SK-N-SH (cell line): ENCODE results near the gene OCIAD2. TPM values are rescaled to one million over a fixed set of nuclear protein-coding genes. Genes with fewer than 3 reads are reported as not detected.

ENCODE experiments used
- CTCF ChIA-PET: fragments of 300-600, 350-600 bp; formaldehyde crosslinking; extraction: SDS; loops from one replicate; lab custom pipeline; 2021; lab: Yijun Ruan, JAX
- POLR2A ChIA-PET: fragments of 350-600 bp; sonication (Branson Sonifier 250); formaldehyde crosslinking; extraction: SDS; loops from one replicate; lab custom pipeline; 2020; ENCODE audit warnings: antibody characterized with exemption, inconsistent platforms; lab: Yijun Ruan, JAX
- DNase-seq: peaks from one replicate; pipeline ENCODE4 v3.0.0; 2012
- H2AFZ ChIP-seq: fragments of 200-600 bp; sonication (generic); 2 replicates; pipeline ENCODE4 v1.8.1; 2016; ENCODE audit warnings: antibody characterized with exemption, mild to moderate bottlenecking, low read depth
- H3F3A ChIP-seq: fragments of 200-600 bp; sonication (generic); replicated peaks from 2 replicates; pipeline ENCODE3; 2016; ENCODE audit warnings: antibody characterized with exemption, mild to moderate bottlenecking; ENCODE audit not compliant: insufficient read depth
- H3K27ac ChIP-seq, 2 experiments: fragments of 200-500 bp in 1 of 2; fragments of 200-600 bp in 1 of 2; sonication (Bioruptor generic) in 1 of 2; sonication (generic), shearing (Covaris generic) in 1 of 2; 2 replicates each; pipeline versions ENCODE4 v1.5.1 to v1.6.1; 2014 to 2016; ENCODE audit warnings: low read depth in 2 of 2, inconsistent platforms in 1 of 2, low read length in 1 of 2, mild to moderate bottlenecking in 1 of 2, mixed read lengths in 1 of 2
- H3K27me3 ChIP-seq: fragments of 200-600 bp; sonication (generic), shearing (Covaris generic); 2 replicates; pipeline ENCODE4 v1.6.1; 2016; ENCODE audit warnings: mixed run types; ENCODE audit not compliant: insufficient read depth
- H3K36me3 ChIP-seq, 2 experiments: fragments of 200-500 bp in 1 of 2; fragments of 200-600 bp in 1 of 2; sonication (Bioruptor generic) in 1 of 2; sonication (generic) in 1 of 2; replicated peaks in 1 of 2; 2 replicates each; pipeline versions ENCODE3 to v1.5.1; 2014 to 2016; ENCODE audit warnings: low read length in 1 of 2, mild to moderate bottlenecking in 1 of 2; ENCODE audit not compliant: insufficient read depth in 2 of 2, control insufficient read depth in 1 of 2
- H3K4me1 ChIP-seq, 2 experiments: fragments of 200-500 bp in 1 of 2; fragments of 200-600 bp in 1 of 2; sonication (Bioruptor generic) in 1 of 2; sonication (generic), shearing (Covaris generic) in 1 of 2; 2 replicates each; pipeline versions ENCODE4 v1.5.1 to v1.6.1; 2014 to 2016; ENCODE audit warnings: low read depth in 1 of 2, low read length in 1 of 2, mixed run types in 1 of 2; ENCODE audit not compliant: insufficient read depth in 2 of 2, control insufficient read depth in 1 of 2
- H3K4me2 ChIP-seq: fragments of 200-600 bp; sonication (generic), shearing (Covaris generic); 2 replicates; pipeline ENCODE4 v1.6.1; 2017; ENCODE audit warnings: mixed run types
- H3K4me3 ChIP-seq, 2 experiments: fragments of 200-500 bp in 1 of 2; fragments of 200-600 bp in 1 of 2; sonication (Bioruptor generic) in 1 of 2; sonication (generic), shearing (Covaris generic) in 1 of 2; 2 replicates each; pipeline versions ENCODE4 v1.5.1 to v1.8.1; 2014 to 2016; ENCODE audit warnings: low read depth in 2 of 2, inconsistent platforms in 1 of 2, low read length in 1 of 2, mild to moderate bottlenecking in 1 of 2, mixed read lengths in 1 of 2, moderate library complexity in 1 of 2
- H3K79me2 ChIP-seq: fragments of 200-600 bp; sonication (generic); 2 replicates; pipeline ENCODE4 v1.8.1; 2017; ENCODE audit warnings: mild to moderate bottlenecking; ENCODE audit not compliant: insufficient read depth
- H3K9ac ChIP-seq: fragments of 200-600 bp; sonication (generic); 2 replicates; pipeline ENCODE4 v1.6.1; 2017; ENCODE audit warnings: mixed run types
- H3K9me2 ChIP-seq: fragments of 200-600 bp; sonication (generic); 2 replicates; pipeline ENCODE4 v1.6.1; 2017; ENCODE audit warnings: mixed run types
- H3K9me3 ChIP-seq: fragments of 200-600 bp; sonication (generic); 2 replicates; pipeline ENCODE4 v1.6.1; 2017; ENCODE audit warnings: mixed run types, mild to moderate bottlenecking, moderate library complexity
- H4K20me1 ChIP-seq: fragments of 200-600 bp; sonication (generic); 2 replicates; pipeline ENCODE4 v1.6.1; 2017; ENCODE audit warnings: mild to moderate bottlenecking, mixed run types; ENCODE audit not compliant: insufficient read depth
- CHD2 ChIP-seq: fragments of 150-350 bp; IDR thresholded peaks from 2 replicates; pipeline ENCODE4 v1.6.1; 2018; ENCODE audit warnings: low read length; ENCODE audit not compliant: partially characterized antibody
- EP300 ChIP-seq, 2 experiments: IDR thresholded peaks; 2 replicates each; pipeline versions ENCODE4 v1.4.0 to v1.6.1; 2012; ENCODE audit warnings: borderline replicate concordance in 1 of 2, low read depth in 1 of 2, low read length in 1 of 2
- EZH2phosphoT487 ChIP-seq: fragments of 200-600 bp; sonication (generic); IDR thresholded peaks from 2 replicates; pipeline ENCODE4 v1.6.1; 2017; ENCODE audit warnings: low read depth, mixed run types, mild to moderate bottlenecking, antibody characterized with exemption, moderate library complexity, borderline replicate concordance
- FOSL2 ChIP-seq: IDR thresholded peaks from 2 replicates; pipeline ENCODE4 v1.4.0; 2012; ENCODE audit warnings: low read depth, mild to moderate bottlenecking, moderate library complexity, borderline replicate concordance
- FOXM1 ChIP-seq: IDR thresholded peaks from 2 replicates; pipeline ENCODE4 v1.4.0; 2012; ENCODE audit warnings: low read depth, mild to moderate bottlenecking
- GABPA ChIP-seq: IDR thresholded peaks from 2 replicates; pipeline ENCODE4 v1.4.0; 2012; ENCODE audit warnings: low read depth, mild to moderate bottlenecking
- GATA2 ChIP-seq: sonication (generic); formaldehyde crosslinking; IDR thresholded peaks from 2 replicates; pipeline ENCODE4 v1.5.0; 2020; ENCODE audit warnings: mild to moderate bottlenecking, missing genetic modification reagents
- MAX ChIP-seq: IDR thresholded peaks from 2 replicates; pipeline ENCODE4 v1.4.0; 2012; ENCODE audit warnings: low read depth
- MXI1 ChIP-seq: IDR thresholded peaks from 2 replicates; pipeline ENCODE4 v1.6.1; 2012; ENCODE audit warnings: mild to moderate bottlenecking, low read depth, low read length, improper control_type of control experiment
- NFIC ChIP-seq: IDR thresholded peaks from 2 replicates; pipeline ENCODE4 v1.4.0; 2012; ENCODE audit warnings: borderline replicate concordance
- NRF1 ChIP-seq: IDR thresholded peaks from 2 replicates; pipeline ENCODE4 v1.6.1; 2012; ENCODE audit warnings: low read depth, mild to moderate bottlenecking, low read length
- PBX3 ChIP-seq: IDR thresholded peaks from 2 replicates; pipeline ENCODE4; 2012
- POLR2AphosphoS5 ChIP-seq: IDR thresholded peaks from 2 replicates; pipeline ENCODE4 v1.6.1; 2012; ENCODE audit warnings: low read depth, low read length
- RAD21 ChIP-seq: IDR thresholded peaks from 2 replicates; pipeline ENCODE4 v1.6.1; 2012; ENCODE audit warnings: mild to moderate bottlenecking, low read length
- RCOR1 ChIP-seq: fragments of 150-350 bp; IDR thresholded peaks from 2 replicates; pipeline ENCODE4 v1.6.1; 2017; ENCODE audit warnings: antibody characterized with exemption, low read length
- RFX5 ChIP-seq: IDR thresholded peaks from 2 replicates; pipeline ENCODE4 v1.6.1; 2012; ENCODE audit warnings: mild to moderate bottlenecking, improper control_type of control experiment, low read length
- TCF12 ChIP-seq: IDR thresholded peaks from 2 replicates; pipeline ENCODE4 v1.4.0; 2012
- USF1 ChIP-seq: IDR thresholded peaks from 2 replicates; pipeline ENCODE4 v1.4.0; 2012; ENCODE audit warnings: low read depth, borderline replicate concordance
- WGBS: methylation state at CpG from one replicate; pipeline ENCODE4 v1.1.6; 2017; ENCODE audit warnings: low lambda C conversion rate; 5-methylcytosine and 5-hydroxymethylcytosine counted together
- polyA plus RNA-seq, 3 experiments: library from polyadenylated mRNA; depleted of rRNA; stranded (reverse); fragments of >200 nt; gene quantifications; 2 replicates each; pipeline ENCODE4 v1.2.3, GENCODE V29; 2012
- TF ChIP-seq, protein P1 (sequence below): fragments of 150-350 bp; IDR thresholded peaks from 2 replicates; pipeline ENCODE4 v1.6.1; 2016; ENCODE audit warnings: mild to moderate bottlenecking, low read depth, low read length

OCIAD2 gene
- polyA plus RNA-seq, 1 of the 3 experiments (the other 2 are of a cell fraction), result 387 TPM

DNA sequence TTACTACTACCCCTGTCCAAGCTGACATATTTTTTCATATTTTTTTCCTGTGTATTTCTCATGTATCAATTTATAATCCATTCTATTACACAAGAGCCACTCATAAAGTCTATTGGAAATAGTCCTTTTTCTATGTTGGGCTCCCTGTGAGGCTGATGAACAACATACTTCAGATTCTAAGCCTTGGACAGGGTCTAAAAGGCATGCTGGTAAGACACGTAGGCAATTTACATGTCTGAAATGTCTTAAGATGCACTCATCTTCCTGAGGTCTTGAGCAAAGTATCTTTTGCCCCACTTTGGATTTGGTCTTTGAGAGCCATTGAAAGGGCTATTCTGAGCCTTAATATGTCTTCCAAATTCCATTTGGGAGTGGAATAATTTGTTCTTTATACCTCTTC is 43.9 kb downstream of the OCIAD2 start (continued):
- TF ChIP-seq USF1 (no peak), GATA2 (CRISPR knock-in tag) (no peak)

DNA sequence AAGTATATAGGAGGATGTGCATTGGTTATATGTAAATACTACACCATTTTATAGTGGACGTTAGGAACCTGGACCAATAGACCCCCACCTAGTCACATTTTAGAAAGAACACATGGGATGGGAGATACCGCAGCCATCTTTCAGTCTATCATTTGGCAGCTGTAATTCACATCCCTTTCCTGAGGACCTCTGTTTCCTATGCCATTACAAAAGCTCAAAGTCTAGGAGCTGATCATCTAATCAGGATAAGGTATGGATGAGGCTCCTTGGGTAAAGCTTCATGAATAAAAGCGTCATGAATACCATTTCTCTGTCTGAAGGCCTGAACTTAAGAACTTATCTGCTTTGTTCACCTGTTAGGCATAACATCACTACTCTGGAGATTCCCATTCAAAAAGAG is 44.5 kb downstream of the OCIAD2 start:
- 100% methylated on average over 3 of the region's 3 CpGs for WGBS
- ChIA-PET POLR2A (no interaction called here), CTCF (interaction anchor here (1.4 kb wide), 1 partner anchor 13 kb away, joined by 4 read pairs; no protein-coding TSS in a partner anchor)
- Histone ChIP-seq H3K36me3 (peaks cover 28 to 50% of the 10 kb centered on the region in 2 experiments), H3K27ac (no peak overlapping the region), H3K9me2 (no peaks in the 10 kb centered on the region), H3K4me3 (no peak overlapping the region), H3K9me3 (no peaks in the 10 kb centered on the region), H3K9ac (no peak overlapping the region), H3K79me2 (no peaks in the 10 kb centered on the region), H4K20me1 (no peaks in the 10 kb centered on the region), H3K27me3 (no peaks in the 10 kb centered on the region), H3K4me2 (no peak overlapping the region), H2AFZ (no peak overlapping the region), H3F3A (peaks cover 6% of the 10 kb centered on the region), H3K4me1 (no peaks in the 10 kb centered on the region)
- no peak for TF ChIP-seq TCF12
- no peak for TF ChIP-seq EP300 (IDR thresholded peaks at IDR 0.05; ENCODE audit: borderline replicate concordance in 1 of 2, low read depth in 1 of 2, low read length in 1 of 2)
- no peak for TF ChIP-seq MXI1
- no peak for TF ChIP-seq MAX
- no peak for TF ChIP-seq EZH2phosphoT487
- TF ChIP-seq USF1, result no peak
- no peak for TF ChIP-seq RFX5
- no peak; the same call in 1 of the 2 replicates for TF ChIP-seq POLR2AphosphoS5
- no peak for TF ChIP-seq FOSL2
- TF ChIP-seq NRF1, result no peak
- no peak for TF ChIP-seq FOXM1
- TF ChIP-seq CHD2, result no peak
- TF ChIP-seq PBX3, result no peak
- no peak for TF ChIP-seq NFIC
- no peak for TF ChIP-seq RAD21
- no peak for TF ChIP-seq RCOR1
- TF ChIP-seq, protein P1, sequence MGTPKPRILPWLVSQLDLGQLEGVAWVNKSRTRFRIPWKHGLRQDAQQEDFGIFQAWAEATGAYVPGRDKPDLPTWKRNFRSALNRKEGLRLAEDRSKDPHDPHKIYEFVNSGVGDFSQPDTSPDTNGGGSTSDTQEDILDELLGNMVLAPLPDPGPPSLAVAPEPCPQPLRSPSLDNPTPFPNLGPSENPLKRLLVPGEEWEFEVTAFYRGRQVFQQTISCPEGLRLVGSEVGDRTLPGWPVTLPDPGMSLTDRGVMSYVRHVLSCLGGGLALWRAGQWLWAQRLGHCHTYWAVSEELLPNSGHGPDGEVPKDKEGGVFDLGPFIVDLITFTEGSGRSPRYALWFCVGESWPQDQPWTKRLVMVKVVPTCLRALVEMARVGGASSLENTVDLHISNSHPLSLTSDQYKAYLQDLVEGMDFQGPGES, result no peak
- TF ChIP-seq GABPA, result no peak
- DNase-seq, result no peak
